ENCODE results near the gene SLC9A4.

SLC9A4 gene

GRCh38 chr2:102510791-102511575 lies 38.0 kb downstream of the SLC9A4 start:
- no peak overlapping the region for H3K9ac ChIP-seq (ENCODE audit: low read length)
- H3K4me3 ChIP-seq (ENCODE audit: low read length), result no peak overlapping the region
- no peaks in the 10 kb centered on the region for H3K36me3 ChIP-seq (ENCODE audit: control insufficient read depth, insufficient read depth, low read length)
- peaks cover 45% of the 10 kb centered on the region for H3K4me1 ChIP-seq (ENCODE audit: control insufficient read depth, insufficient read depth, low read length)
- H3K27me3 ChIP-seq (ENCODE audit: control insufficient read depth, insufficient read depth, low read length), result no peaks in the 10 kb centered on the region
- no peaks in the 10 kb centered on the region for H3K9me3 ChIP-seq (ENCODE audit: control insufficient read depth, low read length)

GRCh38 chr2:102512161-102512560 lies 39.1 kb downstream of the SLC9A4 start:
- H3K4me3 ChIP-seq (ENCODE audit: low read length), result no peak overlapping the region
- no peak overlapping the region for H3K9ac ChIP-seq (ENCODE audit: low read length)
- H3K4me1 ChIP-seq (ENCODE audit: control insufficient read depth, insufficient read depth, low read length), result peaks cover 36% of the 10 kb centered on the region
- H3K9me3 ChIP-seq (ENCODE audit: control insufficient read depth, low read length), result no peaks in the 10 kb centered on the region
- no peaks in the 10 kb centered on the region for H3K36me3 ChIP-seq (ENCODE audit: control insufficient read depth, insufficient read depth, low read length)
- no peaks in the 10 kb centered on the region for H3K27me3 ChIP-seq (ENCODE audit: control insufficient read depth, insufficient read depth, low read length)

GRCh38 chr2:102513355-102513939 lies 40.4 kb downstream of the SLC9A4 start:
- Histone ChIP-seq H3K4me3 (ENCODE audit: low read length) (no peak overlapping the region), H3K27me3 (ENCODE audit: control insufficient read depth, insufficient read depth, low read length) (no peaks in the 10 kb centered on the region), H3K4me1 (ENCODE audit: control insufficient read depth, insufficient read depth, low read length) (peaks cover 33% of the 10 kb centered on the region), H3K9me3 (ENCODE audit: control insufficient read depth, low read length) (no peaks in the 10 kb centered on the region), H3K9ac (ENCODE audit: low read length) (no peak overlapping the region), H3K36me3 (ENCODE audit: control insufficient read depth, insufficient read depth, low read length) (no peaks in the 10 kb centered on the region)

- Histone ChIP-seq H3K27me3 (ENCODE audit: control insufficient read depth, insufficient read depth, low read length) (no peaks in the 10 kb centered on the region), H3K4me3 (ENCODE audit: low read length) (no peak overlapping the region), H3K36me3 (ENCODE audit: control insufficient read depth, insufficient read depth, low read length) (no peaks in the 10 kb centered on the region), H3K4me1 (ENCODE audit: control insufficient read depth, insufficient read depth, low read length) (peaks cover 28% of the 10 kb centered on the region), H3K9me3 (ENCODE audit: control insufficient read depth, low read length) (no peaks in the 10 kb centered on the region), H3K9ac (ENCODE audit: low read length) (no peak overlapping the region)
Observed at GRCh38 chr2:102514061-102514785, 41.2 kb downstream of the SLC9A4 start.

- H3K4me3 ChIP-seq (ENCODE audit: low read length), result no peak overlapping the region
- peaks cover 34% of the 10 kb centered on the region for H3K4me1 ChIP-seq (ENCODE audit: control insufficient read depth, insufficient read depth, low read length)
- no peaks in the 10 kb centered on the region for H3K9me3 ChIP-seq (ENCODE audit: control insufficient read depth, low read length)
- no peaks in the 10 kb centered on the region for H3K36me3 ChIP-seq (ENCODE audit: control insufficient read depth, insufficient read depth, low read length)
- no peak overlapping the region for H3K9ac ChIP-seq (ENCODE audit: low read length)
- H3K27me3 ChIP-seq (ENCODE audit: control insufficient read depth, insufficient read depth, low read length), result no peaks in the 10 kb centered on the region
Observed at GRCh38 chr2:102515851-102516250, 42.8 kb downstream of the SLC9A4 start.

- H3K27me3 ChIP-seq (ENCODE audit: control insufficient read depth, insufficient read depth, low read length), result no peaks in the 10 kb centered on the region
- H3K4me3 ChIP-seq (ENCODE audit: low read length), result no peak overlapping the region
- no peaks in the 10 kb centered on the region for H3K9me3 ChIP-seq (ENCODE audit: control insufficient read depth, low read length)
- peaks cover 6% of the 10 kb centered on the region for H3K36me3 ChIP-seq (ENCODE audit: control insufficient read depth, insufficient read depth, low read length)
- H3K9ac ChIP-seq (ENCODE audit: low read length), result no peak overlapping the region
- H3K4me1 ChIP-seq (ENCODE audit: control insufficient read depth, insufficient read depth, low read length), result peaks cover 43% of the 10 kb centered on the region
Observed at GRCh38 chr2:102518170-102518569, 45.1 kb downstream of the SLC9A4 start.

GRCh38 chr2:102520009-102520408 lies 47.0 kb downstream of the SLC9A4 start:
- no peaks in the 10 kb centered on the region for H3K27me3 ChIP-seq (ENCODE audit: control insufficient read depth, insufficient read depth, low read length)
- H3K36me3 ChIP-seq (ENCODE audit: control insufficient read depth, insufficient read depth, low read length), result peaks cover 6% of the 10 kb centered on the region
- H3K4me3 ChIP-seq (ENCODE audit: low read length), result no peak overlapping the region
- H3K9me3 ChIP-seq (ENCODE audit: control insufficient read depth, low read length), result no peaks in the 10 kb centered on the region
- H3K4me1 ChIP-seq (ENCODE audit: control insufficient read depth, insufficient read depth, low read length), result peaks cover 34% of the 10 kb centered on the region
- H3K9ac ChIP-seq (ENCODE audit: low read length), result no peak overlapping the region

- Histone ChIP-seq H3K4me3 (ENCODE audit: low read length) (no peak overlapping the region), H3K9ac (ENCODE audit: low read length) (no peak overlapping the region), H3K4me1 (ENCODE audit: control insufficient read depth, insufficient read depth, low read length) (peaks cover 30% of the 10 kb centered on the region), H3K9me3 (ENCODE audit: control insufficient read depth, low read length) (no peaks in the 10 kb centered on the region), H3K27me3 (ENCODE audit: control insufficient read depth, insufficient read depth, low read length) (no peaks in the 10 kb centered on the region), H3K36me3 (ENCODE audit: control insufficient read depth, insufficient read depth, low read length) (peaks cover 6% of the 10 kb centered on the region)
Observed at GRCh38 chr2:102520801-102521200, 47.8 kb downstream of the SLC9A4 start.

GRCh38 chr2:102522162-102522561 lies 49.1 kb downstream of the SLC9A4 start:
- peaks cover 6% of the 10 kb centered on the region for H3K36me3 ChIP-seq (ENCODE audit: control insufficient read depth, insufficient read depth, low read length)
- H3K27me3 ChIP-seq (ENCODE audit: control insufficient read depth, insufficient read depth, low read length), result no peaks in the 10 kb centered on the region
- no peak overlapping the region for H3K4me3 ChIP-seq (ENCODE audit: low read length)
- no peak overlapping the region for H3K9ac ChIP-seq (ENCODE audit: low read length)
- H3K9me3 ChIP-seq (ENCODE audit: control insufficient read depth, low read length), result no peaks in the 10 kb centered on the region
- peaks cover 29% of the 10 kb centered on the region for H3K4me1 ChIP-seq (ENCODE audit: control insufficient read depth, insufficient read depth, low read length)

- Histone ChIP-seq H3K4me1 (ENCODE audit: control insufficient read depth, insufficient read depth, low read length) (peaks cover 27% of the 10 kb centered on the region), H3K4me3 (ENCODE audit: low read length) (no peak overlapping the region), H3K9me3 (ENCODE audit: control insufficient read depth, low read length) (no peaks in the 10 kb centered on the region), H3K27me3 (ENCODE audit: control insufficient read depth, insufficient read depth, low read length) (no peaks in the 10 kb centered on the region), H3K36me3 (ENCODE audit: control insufficient read depth, insufficient read depth, low read length) (peaks cover 6% of the 10 kb centered on the region), H3K9ac (ENCODE audit: low read length) (no peak overlapping the region)
Observed at GRCh38 chr2:102522890-102523289, 49.9 kb downstream of the SLC9A4 start.

- H3K36me3 ChIP-seq (ENCODE audit: control insufficient read depth, insufficient read depth, low read length), result peaks cover 6% of the 10 kb centered on the region
- H3K4me3 ChIP-seq (ENCODE audit: low read length), result no peak overlapping the region
- no peaks in the 10 kb centered on the region for H3K9me3 ChIP-seq (ENCODE audit: control insufficient read depth, low read length)
- no peak overlapping the region for H3K9ac ChIP-seq (ENCODE audit: low read length)
- no peaks in the 10 kb centered on the region for H3K27me3 ChIP-seq (ENCODE audit: control insufficient read depth, insufficient read depth, low read length)
- peaks cover 26% of the 10 kb centered on the region for H3K4me1 ChIP-seq (ENCODE audit: control insufficient read depth, insufficient read depth, low read length)
Observed at GRCh38 chr2:102523651-102524050, 50.6 kb downstream of the SLC9A4 start.

- H3K4me1 ChIP-seq (ENCODE audit: control insufficient read depth, insufficient read depth, low read length), result peaks cover 9% of the 10 kb centered on the region
Observed at GRCh38 chr2:102527086-102527485, 54.1 kb downstream of the SLC9A4 start.

More at GRCh38 chr2:102527086-102527485, 54.1 kb downstream of the SLC9A4 start:
- no peaks in the 10 kb centered on the region for H3K9me3 ChIP-seq (ENCODE audit: control insufficient read depth, low read length)
- H3K4me3 ChIP-seq (ENCODE audit: low read length), result no peak overlapping the region
- H3K9ac ChIP-seq (ENCODE audit: low read length), result no peak overlapping the region
- H3K27me3 ChIP-seq (ENCODE audit: control insufficient read depth, insufficient read depth, low read length), result no peaks in the 10 kb centered on the region
- H3K36me3 ChIP-seq (ENCODE audit: control insufficient read depth, insufficient read depth, low read length), result no peaks in the 10 kb centered on the region
